Measurements from ENCODE around the gene GET4.

DNA sequence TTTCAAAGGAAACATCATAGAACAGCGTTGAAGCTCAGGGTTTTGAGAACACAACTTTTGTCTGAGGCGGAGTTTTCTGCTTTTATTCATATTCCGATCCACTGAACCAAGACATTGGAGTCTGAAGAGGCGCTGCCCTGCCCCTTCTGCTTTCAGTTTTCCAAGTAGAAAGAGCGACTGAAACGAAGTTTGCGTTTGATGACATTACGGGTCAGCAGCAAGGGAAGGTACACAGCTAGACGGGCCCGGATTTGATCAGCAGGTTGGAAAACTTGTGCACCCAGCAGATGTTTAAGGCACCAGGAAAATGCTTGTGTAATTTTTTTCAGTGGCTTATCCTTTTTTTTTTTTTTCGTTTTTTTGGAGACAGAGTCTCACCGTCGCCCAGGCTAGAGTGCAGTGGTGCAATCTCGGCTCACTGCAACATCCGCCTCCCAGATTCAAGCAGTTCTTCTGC is 43.4 kb upstream of the GET4 start:
- TF ChIP-seq POLR2A (IDR thresholded peaks at IDR 0.05), result no peak
- TF ChIP-seq, protein P1, sequence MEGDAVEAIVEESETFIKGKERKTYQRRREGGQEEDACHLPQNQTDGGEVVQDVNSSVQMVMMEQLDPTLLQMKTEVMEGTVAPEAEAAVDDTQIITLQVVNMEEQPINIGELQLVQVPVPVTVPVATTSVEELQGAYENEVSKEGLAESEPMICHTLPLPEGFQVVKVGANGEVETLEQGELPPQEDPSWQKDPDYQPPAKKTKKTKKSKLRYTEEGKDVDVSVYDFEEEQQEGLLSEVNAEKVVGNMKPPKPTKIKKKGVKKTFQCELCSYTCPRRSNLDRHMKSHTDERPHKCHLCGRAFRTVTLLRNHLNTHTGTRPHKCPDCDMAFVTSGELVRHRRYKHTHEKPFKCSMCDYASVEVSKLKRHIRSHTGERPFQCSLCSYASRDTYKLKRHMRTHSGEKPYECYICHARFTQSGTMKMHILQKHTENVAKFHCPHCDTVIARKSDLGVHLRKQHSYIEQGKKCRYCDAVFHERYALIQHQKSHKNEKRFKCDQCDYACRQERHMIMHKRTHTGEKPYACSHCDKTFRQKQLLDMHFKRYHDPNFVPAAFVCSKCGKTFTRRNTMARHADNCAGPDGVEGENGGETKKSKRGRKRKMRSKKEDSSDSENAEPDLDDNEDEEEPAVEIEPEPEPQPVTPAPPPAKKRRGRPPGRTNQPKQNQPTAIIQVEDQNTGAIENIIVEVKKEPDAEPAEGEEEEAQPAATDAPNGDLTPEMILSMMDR (IDR thresholded peaks at IDR 0.05), result no peak

Measured in body of pancreas (tissue), 4 donors.